Stimulated activated CD4-positive, alpha-beta T cell treated with anti-CD3 and anti-CD28 coated beads, TNF-alpha, amount 100 ng/mL, for 24 hours (primary cell): Measurements from ENCODE around the gene PLXNA2.

ENCODE experiments used
- DNase-seq, 3 experiments: peaks; one replicate each; pipeline ENCODE4 v3.0.0-alpha.2; 2020; ENCODE audit warnings: low read depth in 3 of 3

Gene PLXNA2

GRCh38 chr1:207993477-207994445 is 250.4 kb downstream of the PLXNA2 start:
- no peak for DNase-seq

DNA sequence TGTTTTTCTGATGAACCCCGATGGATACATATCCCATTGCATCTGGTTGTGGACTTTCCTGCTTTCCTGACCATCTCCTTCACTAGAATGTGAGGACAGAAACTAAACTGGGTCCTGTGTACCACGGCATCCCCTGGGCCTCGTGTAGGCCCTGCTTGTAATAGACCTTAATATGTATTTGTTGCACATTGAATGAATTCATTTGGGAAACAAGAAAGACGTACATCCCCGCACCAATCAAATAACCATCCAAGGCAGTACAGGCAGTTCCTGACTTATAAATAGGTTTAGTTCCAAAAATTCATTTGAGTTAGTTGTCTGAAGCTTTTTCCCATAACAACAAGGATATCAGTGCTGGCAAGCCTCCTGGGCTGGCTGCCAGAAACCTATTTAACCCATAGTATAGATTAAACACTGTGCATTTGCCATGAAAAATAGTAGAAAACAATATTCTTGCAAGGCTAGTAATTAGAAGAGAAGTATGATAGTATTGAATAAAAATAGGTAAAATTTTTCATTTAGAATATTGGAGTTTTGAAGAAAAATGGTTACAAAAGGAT is 251.4 kb downstream of the PLXNA2 start:
- DNase-seq, result no peak

DNA sequence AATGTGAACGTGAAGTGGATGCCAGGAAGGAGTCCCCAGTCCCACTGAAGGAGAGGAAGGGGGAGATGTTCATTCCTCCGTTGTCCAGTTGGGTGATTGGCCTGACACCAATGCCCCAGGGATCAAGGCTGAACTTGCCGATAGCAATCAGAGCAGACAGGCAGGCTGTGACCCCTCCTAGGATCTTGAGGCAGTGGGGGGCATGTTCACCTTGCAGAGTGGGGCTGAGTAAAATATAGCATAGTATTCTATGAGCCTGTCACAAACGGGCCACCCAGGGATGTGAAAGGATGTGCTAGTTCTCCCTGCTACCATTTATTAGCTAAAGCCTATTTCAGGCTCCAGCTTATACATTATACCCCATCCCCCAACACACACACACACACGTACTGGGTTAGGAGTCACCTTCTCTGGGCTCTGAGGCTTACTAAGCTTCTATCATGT is 252.6 kb downstream of the PLXNA2 start:
- no peak for DNase-seq

- no peak for DNase-seq
Observed at GRCh38 chr1:207990876-207991582, 253.2 kb downstream of the PLXNA2 start.

- no peak for DNase-seq
Observed at GRCh38 chr1:207990455-207990854, 253.7 kb downstream of the PLXNA2 start.

GRCh38 chr1:207988326-207989165 is 255.6 kb downstream of the PLXNA2 start:
- DNase-seq, result no peak

GRCh38 chr1:207987164-207987563 is 257.0 kb downstream of the PLXNA2 start:
- no peak for DNase-seq

- no peak for DNase-seq
Observed at GRCh38 chr1:207985996-207986395, 258.2 kb downstream of the PLXNA2 start.

- no peak for DNase-seq
Observed at GRCh38 chr1:207984831-207985572, 259.2 kb downstream of the PLXNA2 start.

GRCh38 chr1:207983044-207983635 is 261.0 kb downstream of the PLXNA2 start:
- no peak for DNase-seq

DNA sequence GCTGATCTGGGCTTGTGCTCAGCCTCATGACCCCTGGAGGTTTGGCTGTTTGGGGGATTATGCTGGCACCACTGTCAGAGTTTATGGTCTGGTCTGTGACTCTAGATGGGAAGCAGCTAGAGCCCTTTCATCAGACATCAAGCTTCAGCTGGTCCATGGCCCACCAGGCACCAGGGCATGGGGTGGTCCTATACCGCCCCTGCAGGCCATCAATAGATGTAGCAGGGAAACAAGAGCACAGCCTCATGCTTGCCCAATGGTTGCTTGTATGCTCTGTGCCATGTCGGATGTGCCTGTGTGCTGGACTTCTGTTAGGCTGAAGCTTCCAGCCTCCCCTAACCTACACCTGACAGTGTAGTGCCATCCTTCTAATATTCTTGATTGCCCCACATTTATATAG is 262.2 kb downstream of the PLXNA2 start:
- DNase-seq, result no peak

DNA sequence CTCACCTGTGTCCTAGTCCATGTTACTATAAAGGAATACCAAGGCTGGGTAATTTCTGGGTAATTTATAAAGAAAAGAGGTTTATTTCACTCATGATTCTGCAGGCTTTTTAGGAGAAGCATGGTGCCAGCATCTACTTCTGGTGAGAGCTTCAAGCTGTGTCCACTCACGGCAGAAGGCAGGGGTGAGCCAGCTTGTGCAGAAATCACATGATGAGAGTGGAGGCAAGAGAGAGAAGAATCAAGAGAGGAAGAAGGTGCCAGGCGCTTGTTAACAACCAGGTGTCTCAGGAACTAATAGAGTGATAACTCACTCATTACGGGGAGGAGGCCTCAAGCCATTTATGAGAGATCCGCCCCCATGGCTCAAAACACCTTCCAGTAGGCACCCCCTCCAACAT is 265.7 kb downstream of the PLXNA2 start:
- DNase-seq, result no peak

DNA sequence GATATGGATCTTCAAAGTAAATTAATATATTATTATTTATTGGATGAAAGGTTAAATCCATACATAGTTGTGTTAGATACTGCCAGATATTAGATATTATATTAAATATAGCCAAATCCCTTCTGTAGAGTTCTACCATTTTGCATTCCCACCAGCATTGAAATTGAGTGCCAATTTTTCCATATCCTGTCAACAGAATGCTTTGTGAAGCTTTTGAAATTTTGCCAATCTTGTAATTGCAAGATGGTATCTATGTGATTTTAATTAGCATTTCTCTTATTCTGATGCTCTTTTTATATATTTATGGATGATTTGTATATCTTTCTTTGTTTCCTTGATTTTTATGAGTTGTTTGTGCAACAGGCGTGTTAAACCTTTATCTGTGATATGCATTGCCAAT is 266.3 kb downstream of the PLXNA2 start:
- no peak for DNase-seq

GRCh38 chr1:207973898-207974568 is 270.2 kb downstream of the PLXNA2 start:
- DNase-seq, result no peak

- no peak for DNase-seq
Observed at GRCh38 chr1:207972337-207972736, 271.8 kb downstream of the PLXNA2 start.
